Measurements from ENCODE around the gene AHCYL2.

Gene AHCYL2

DNA sequence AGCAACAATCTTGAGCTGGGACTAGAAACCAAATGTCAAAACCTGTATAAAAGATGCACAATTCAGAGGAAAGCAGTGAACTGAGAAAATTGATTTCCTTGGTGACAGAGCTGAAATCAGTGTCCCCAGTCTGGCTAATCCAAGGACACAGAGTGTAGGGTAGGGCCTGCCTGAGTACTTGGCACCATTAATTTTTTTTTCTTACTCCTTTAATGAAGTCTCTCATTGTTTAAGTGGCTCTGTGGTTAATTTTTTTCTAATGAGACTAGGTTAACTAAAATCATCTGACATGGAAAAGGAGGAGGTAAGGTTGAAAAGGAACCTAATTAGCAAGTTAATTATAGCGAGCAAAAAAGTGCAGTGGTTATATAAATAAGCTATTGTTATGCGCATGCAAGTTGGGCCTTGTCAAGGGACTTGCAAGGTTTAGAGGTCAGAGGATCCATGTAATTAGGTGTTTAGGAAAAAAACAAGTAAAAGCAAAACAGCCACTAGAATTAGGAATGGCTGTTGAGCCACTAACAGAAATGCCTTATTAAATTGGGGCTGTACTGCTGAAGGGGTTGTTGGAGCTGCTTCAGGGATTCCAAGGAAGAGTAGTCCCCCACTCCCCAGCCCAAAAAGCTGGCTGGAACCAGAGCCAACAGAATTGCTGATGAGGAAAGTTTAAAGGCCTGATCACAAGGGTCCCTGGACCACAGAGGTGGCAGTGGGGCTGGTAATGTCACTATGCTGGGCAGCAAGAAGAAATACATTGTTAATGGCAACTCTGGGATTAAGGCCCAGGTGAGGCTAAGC is 150.5 kb downstream of the AHCYL2 start:
- Histone ChIP-seq H3K27ac (no peak overlapping the region), H3K9ac (ENCODE audit: insufficient read length) (no peak overlapping the region), H3K9me3 (ENCODE audit: low read depth, low read length) (no peaks in the 10 kb centered on the region), H3K36me3 (ENCODE audit: insufficient read depth, low read length) (no peaks in the 10 kb centered on the region), H3K4me3 (no peak overlapping the region)
- TF ChIP-seq POLR2AphosphoS5 (IDR thresholded peaks at IDR 0.05; ENCODE audit: borderline replicate concordance, low read depth, low read length) (no peak), EZH2 (IDR thresholded peaks at IDR 0.05) (no peak), FOXP2 (optimal IDR thresholded peaks at IDR 0.05; ENCODE audit: control extremely low read depth, extremely low read length, insufficient read depth) (no peak)
- DNase-seq (ENCODE audit: low read depth, low spot score), result no peak

DNA sequence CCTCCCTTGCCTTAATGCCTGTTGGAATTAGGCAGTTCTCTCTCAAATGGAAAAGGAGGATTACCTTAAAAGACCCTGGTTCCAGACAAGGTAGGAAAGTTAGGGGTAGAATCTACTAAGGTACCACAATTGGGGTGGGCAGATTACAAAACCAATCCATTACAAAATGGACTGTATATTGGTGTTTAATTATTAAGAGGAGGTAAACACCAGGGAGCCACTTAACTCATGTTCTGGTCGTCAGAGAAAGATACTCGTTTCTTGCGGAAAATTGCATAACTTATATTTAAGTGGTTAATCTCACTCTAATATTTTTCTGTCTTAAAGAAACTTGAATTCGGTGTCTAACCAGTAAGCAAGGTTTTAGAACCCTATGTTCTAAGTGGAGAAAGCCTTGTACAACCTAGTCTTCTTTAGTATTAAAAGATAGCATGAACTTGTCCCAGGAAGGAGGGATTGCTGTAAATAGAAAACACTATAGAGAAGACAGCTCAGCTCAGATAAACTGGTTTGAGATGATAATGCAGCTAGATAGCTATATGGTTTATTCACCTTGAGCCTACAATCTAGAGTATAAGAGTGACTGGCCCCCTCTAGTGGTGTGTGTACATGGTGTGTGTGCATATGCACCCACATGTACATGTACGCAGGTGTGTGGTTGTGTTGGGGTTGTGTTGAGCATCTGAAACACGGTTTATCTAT is 151.4 kb downstream of the AHCYL2 start:
- Histone ChIP-seq H3K9ac (ENCODE audit: insufficient read length) (no peak overlapping the region), H3K9me3 (ENCODE audit: low read depth, low read length) (no peaks in the 10 kb centered on the region), H3K4me3 (no peak overlapping the region), H3K27ac (no peak overlapping the region), H3K36me3 (ENCODE audit: insufficient read depth, low read length) (no peaks in the 10 kb centered on the region)
- no peak for TF ChIP-seq EZH2 (IDR thresholded peaks at IDR 0.05)
- TF ChIP-seq POLR2AphosphoS5 (IDR thresholded peaks at IDR 0.05; ENCODE audit: borderline replicate concordance, low read depth, low read length), result no peak
- no peak for TF ChIP-seq FOXP2 (optimal IDR thresholded peaks at IDR 0.05; ENCODE audit: control extremely low read depth, extremely low read length, insufficient read depth)
- DNase-seq (ENCODE audit: low read depth, low spot score), result no peak

DNA sequence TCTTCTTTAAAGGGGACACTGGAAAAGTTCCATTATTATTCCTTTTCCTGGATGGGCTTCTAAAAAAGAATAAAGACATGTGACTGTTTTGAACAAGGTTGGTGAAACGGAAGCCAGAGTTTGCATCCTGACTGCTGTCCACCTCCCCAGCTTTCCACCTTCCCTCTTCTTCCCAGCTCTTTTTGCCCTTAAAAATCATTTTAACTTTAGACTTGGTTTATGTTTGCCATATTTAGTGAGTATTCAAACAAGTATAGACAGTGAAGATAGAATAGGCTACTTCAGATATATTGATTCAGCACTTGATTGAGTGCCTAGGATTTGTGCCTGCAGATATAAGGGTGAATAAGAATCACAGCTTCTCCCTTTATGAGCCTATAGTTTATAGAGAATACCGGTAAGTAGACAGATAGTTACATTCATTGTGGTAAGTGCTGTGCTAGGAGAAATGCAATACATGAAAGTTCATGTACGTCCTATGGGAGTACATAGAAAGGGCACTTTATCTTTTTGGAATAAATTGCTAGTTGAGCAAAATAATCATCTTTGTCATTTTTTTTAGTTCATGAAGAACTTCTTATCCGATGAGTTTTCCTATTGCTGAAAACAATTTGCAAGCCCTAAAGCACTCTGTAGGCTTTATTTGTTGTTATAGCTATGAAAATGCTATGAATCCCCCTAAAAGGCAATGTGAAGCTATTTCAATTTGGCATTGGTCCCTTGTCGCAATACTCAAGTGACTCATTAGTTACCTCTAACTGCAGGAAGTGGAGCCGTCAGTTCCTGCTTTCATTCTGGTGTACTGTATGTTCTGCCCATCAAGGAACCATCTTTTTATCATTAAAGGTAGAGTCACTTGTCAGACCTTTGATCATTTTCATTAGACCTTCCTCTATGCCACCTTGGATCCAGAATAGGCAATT is 152.2 kb downstream of the AHCYL2 start:
- Histone ChIP-seq H3K9ac (ENCODE audit: insufficient read length) (no peak overlapping the region), H3K9me3 (ENCODE audit: low read depth, low read length) (no peaks in the 10 kb centered on the region), H3K27ac (no peak overlapping the region), H3K36me3 (ENCODE audit: insufficient read depth, low read length) (no peaks in the 10 kb centered on the region), H3K4me3 (no peak overlapping the region)
- TF ChIP-seq FOXP2 (optimal IDR thresholded peaks at IDR 0.05; ENCODE audit: control extremely low read depth, extremely low read length, insufficient read depth) (no peak), POLR2AphosphoS5 (IDR thresholded peaks at IDR 0.05; ENCODE audit: borderline replicate concordance, low read depth, low read length) (no peak), EZH2 (IDR thresholded peaks at IDR 0.05) (no peak)
- no peak for DNase-seq (ENCODE audit: low read depth, low spot score)

DNA sequence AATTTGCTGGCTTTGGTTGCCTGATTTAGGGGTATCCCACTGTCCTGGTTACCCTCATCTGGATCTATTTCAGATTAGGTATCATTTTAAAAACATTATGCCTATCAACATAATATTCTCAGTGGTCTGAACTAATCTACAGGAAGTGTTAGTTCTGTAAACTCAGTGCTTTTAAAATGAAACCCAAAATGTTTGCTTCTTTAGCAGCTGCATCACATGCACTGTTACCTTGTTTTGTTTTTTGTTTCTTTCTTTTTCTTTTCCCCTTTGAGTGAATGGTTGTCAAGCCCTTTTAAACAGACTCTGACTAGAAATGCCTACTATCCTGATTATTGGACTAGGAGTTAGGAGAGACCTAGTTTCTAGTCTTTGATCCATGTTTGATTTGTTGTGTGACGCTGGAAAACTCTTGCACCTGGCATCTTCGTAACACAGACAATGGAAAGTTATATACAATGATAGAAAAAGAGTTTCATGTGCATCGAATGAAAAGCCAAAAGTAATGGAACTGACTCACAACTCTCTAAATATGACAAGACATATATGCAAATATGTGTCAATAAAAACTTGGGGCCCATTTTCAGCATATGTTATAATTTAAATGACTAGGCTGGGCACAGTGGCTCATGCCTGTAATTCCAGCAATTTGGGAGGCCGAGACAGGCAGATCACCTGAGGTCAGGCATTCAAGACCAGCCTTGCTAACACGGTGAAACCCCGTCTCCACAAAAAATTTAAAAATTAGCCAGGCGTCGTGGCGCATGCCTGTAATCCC is 157.1 kb downstream of the AHCYL2 start:
- no peaks in the 10 kb centered on the region for H3K9me3 ChIP-seq (ENCODE audit: low read depth, low read length)
- no peaks in the 10 kb centered on the region for H3K36me3 ChIP-seq (ENCODE audit: insufficient read depth, low read length)
- no peak overlapping the region for H3K9ac ChIP-seq (ENCODE audit: insufficient read length)
- no peak overlapping the region for H3K27ac ChIP-seq
- no peak for TF ChIP-seq EZH2 (IDR thresholded peaks at IDR 0.05)
- TF ChIP-seq POLR2AphosphoS5 (IDR thresholded peaks at IDR 0.05; ENCODE audit: borderline replicate concordance, low read depth, low read length), result no peak
- no peak for TF ChIP-seq FOXP2 (optimal IDR thresholded peaks at IDR 0.05; ENCODE audit: control extremely low read depth, extremely low read length, insufficient read depth)
- no peak overlapping the region for H3K4me3 ChIP-seq
- DNase-seq (ENCODE audit: low read depth, low spot score), result no peak

DNA sequence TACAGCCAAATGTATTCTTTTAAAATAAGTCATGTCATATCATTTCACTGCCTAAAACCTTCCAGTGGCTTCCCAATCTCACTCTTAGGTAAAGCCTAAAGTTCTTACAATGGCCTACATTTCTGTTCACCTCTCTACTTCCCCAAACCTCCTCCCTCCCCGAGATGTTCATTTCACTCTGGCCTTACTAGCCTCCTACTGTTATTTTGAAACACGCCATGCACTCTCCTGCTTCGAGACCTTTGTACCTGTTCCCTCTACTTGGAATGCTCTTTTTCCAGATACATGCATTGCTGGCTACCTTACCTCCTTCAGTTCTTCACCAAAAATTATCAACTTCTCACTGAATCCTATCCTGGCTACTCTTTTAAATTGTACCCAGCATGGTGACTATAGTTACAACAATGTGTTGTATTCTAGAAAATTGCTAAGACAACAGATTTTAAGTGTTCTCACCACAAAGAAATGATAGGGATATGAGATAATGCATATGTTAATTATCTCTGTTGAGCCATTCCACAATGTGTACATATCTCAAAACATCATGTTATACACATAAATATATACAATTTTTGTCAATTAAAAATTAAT is 158.8 kb downstream of the AHCYL2 start:
- no peaks in the 10 kb centered on the region for H3K36me3 ChIP-seq (ENCODE audit: insufficient read depth, low read length)
- no peak overlapping the region for H3K9ac ChIP-seq (ENCODE audit: insufficient read length)
- TF ChIP-seq FOXP2 (optimal IDR thresholded peaks at IDR 0.05; ENCODE audit: control extremely low read depth, extremely low read length, insufficient read depth), result no peak
- no peak for TF ChIP-seq EZH2 (IDR thresholded peaks at IDR 0.05)
- no peak for TF ChIP-seq POLR2AphosphoS5 (IDR thresholded peaks at IDR 0.05; ENCODE audit: borderline replicate concordance, low read depth, low read length)
- no peak for DNase-seq (ENCODE audit: low read depth, low spot score)
- no peaks in the 10 kb centered on the region for H3K9me3 ChIP-seq (ENCODE audit: low read depth, low read length)
- no peak overlapping the region for H3K27ac ChIP-seq
- no peak overlapping the region for H3K4me3 ChIP-seq

DNA sequence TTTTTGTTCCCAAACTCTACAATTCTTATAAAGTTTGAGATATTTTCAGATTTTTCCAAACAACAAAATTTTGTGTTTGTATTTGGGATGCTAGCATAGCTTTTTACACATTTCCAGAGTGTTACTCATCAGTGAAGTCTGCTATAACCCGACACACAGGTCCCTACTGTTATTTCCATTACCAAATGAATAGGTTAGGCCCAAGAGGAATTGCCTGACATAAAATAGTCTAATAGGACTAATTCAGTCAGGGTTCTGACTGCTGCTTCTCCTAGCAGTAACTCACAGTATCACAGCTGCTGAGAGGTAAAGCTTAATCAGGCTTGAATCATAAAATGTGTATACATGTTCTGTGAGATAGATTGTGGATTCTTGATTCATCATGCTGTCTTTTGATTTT is 160.3 kb downstream of the AHCYL2 start:
- no peak overlapping the region for H3K4me3 ChIP-seq
- TF ChIP-seq EZH2 (IDR thresholded peaks at IDR 0.05) (no peak), FOXP2 (optimal IDR thresholded peaks at IDR 0.05; ENCODE audit: control extremely low read depth, extremely low read length, insufficient read depth) (no peak), POLR2AphosphoS5 (IDR thresholded peaks at IDR 0.05; ENCODE audit: borderline replicate concordance, low read depth, low read length) (no peak)
- no peak overlapping the region for H3K27ac ChIP-seq
- no peaks in the 10 kb centered on the region for H3K9me3 ChIP-seq (ENCODE audit: low read depth, low read length)
- H3K36me3 ChIP-seq (ENCODE audit: insufficient read depth, low read length), result no peaks in the 10 kb centered on the region
- no peak overlapping the region for H3K9ac ChIP-seq (ENCODE audit: insufficient read length)
- DNase-seq (ENCODE audit: low read depth, low spot score), result no peak

DNA sequence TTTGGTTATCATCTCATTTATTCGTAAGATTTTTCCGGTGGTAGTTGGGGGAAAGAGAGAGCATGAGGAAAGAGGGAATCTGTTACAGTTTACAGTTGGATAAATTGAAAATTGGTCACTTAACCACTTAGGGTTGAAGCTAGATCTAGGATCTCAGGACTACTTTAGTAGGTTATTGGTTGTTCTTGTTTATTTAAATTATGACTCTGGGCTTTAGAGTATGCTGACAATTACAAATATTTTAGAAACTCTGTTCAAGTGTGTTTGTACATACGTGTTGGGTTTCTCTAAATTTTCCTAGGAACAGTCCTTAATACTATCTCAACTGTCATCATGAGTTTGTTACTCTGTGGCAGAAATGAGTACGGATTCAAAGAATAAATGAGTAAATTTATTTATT is 160.8 kb downstream of the AHCYL2 start:
- no peak for TF ChIP-seq FOXP2 (optimal IDR thresholded peaks at IDR 0.05; ENCODE audit: control extremely low read depth, extremely low read length, insufficient read depth)
- no peak for TF ChIP-seq EZH2 (IDR thresholded peaks at IDR 0.05)
- TF ChIP-seq POLR2AphosphoS5 (IDR thresholded peaks at IDR 0.05; ENCODE audit: borderline replicate concordance, low read depth, low read length), result no peak
- no peak overlapping the region for H3K27ac ChIP-seq
- H3K36me3 ChIP-seq (ENCODE audit: insufficient read depth, low read length), result no peaks in the 10 kb centered on the region
- no peaks in the 10 kb centered on the region for H3K9me3 ChIP-seq (ENCODE audit: low read depth, low read length)
- H3K4me3 ChIP-seq, result no peak overlapping the region
- no peak for DNase-seq (ENCODE audit: low read depth, low spot score)
- no peak overlapping the region for H3K9ac ChIP-seq (ENCODE audit: insufficient read length)

Measured in SK-N-MC (cell line).